Measurements from ENCODE around the gene LRRC3C.
A peak's percentile ranks its signal among the peaks of the same experiment; 100 is the strongest.

LRRC3C gene

DNA sequence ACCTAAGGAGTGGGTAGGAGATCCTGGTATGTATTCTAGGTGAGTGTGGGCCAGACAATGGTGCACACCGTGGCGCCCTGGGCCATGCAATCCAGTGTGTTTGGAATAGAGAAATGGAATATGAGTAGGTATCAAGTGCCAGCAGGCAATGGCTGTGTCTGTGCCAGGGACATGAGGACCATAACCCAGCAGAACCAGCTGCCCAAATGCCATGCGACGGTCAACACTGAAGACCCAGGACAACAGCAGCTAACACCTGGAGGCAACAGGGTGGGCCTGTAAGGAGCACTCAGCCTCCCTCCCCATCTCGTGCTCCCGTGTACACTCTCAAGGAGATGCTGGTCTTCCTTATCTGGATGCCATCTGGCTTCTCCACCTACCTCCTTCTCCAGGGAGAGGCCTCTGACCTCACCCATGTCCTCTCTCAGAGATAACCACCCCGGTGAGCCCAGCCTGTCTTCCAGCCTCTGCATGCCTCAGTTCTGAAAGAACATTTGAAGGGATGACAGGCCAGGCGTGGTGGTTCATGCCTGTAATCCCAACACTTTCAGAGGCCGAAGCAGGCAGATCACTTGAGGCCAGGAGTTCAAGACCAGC, 8.3 kb upstream of the LRRC3C start:
- H3K9ac ChIP-seq (ENCODE audit: low read depth, low read length), result no peak overlapping the region
- H3K9me3 ChIP-seq (ENCODE audit: control insufficient read depth, insufficient read depth, low read length), result no peaks in the 10 kb centered on the region
- H3K4me1 ChIP-seq (ENCODE audit: insufficient read depth, low read length), result no peaks in the 10 kb centered on the region
- H3K36me3 ChIP-seq (ENCODE audit: insufficient read depth, low read length), result peaks cover 11% of the 10 kb centered on the region

DNA sequence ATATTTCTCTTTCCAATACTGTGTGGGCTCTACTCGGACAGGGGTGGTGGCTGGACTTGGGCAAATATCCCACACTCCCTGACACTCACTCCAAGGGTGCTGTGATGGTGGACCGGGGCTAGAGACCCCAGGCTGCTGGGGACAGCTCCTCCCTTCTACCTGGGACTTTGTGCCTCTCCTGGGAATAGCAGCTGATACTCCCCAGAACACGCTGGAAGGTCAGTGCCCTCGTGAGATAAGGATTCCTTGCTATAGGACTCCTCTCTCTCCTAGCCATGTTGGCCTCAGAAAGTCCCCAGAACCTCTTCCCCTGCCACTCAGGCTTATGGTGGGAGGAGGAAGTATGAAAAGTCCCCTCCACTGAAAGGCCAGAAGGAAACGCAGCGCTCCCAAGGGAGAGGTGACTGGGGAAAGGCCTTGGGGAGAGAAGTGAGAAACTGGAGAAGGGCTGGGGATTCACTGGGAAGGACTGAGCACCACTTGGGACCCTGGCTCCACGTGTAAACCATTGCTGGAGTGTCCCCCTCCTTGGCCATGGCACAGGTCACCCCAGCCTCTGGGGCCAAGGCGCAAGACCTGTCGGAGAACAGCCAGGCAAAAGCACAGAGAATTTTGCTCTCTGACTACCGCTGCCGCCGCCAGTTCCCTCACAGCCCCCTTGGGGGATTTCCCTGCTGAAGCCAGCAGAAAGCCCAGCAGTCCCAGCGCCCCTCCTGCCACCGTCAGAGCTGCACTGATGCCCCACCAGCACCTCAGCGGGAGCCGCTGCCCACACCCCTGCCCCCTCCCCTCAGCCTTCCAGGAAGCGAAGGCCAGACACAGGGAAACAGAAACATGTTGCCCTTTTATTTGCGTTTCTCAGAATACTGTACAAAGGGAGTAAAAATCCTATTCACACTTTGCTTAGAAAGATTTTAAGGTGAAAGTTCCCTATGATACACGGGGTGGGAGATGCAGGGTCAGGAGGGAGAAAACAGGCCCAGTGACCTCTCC, 7.0 kb upstream of the LRRC3C start:
- no peaks in the 10 kb centered on the region; the same call in none of the 2 replicates for H3K4me1 ChIP-seq (ENCODE audit: insufficient read depth, low read length)
- no peak overlapping the region for H3K9ac ChIP-seq (ENCODE audit: low read depth, low read length)
- H3K9me3 ChIP-seq (ENCODE audit: control insufficient read depth, insufficient read depth, low read length), result no peaks in the 10 kb centered on the region
- peaks cover 11% of the 10 kb centered on the region for H3K36me3 ChIP-seq (ENCODE audit: insufficient read depth, low read length)

DNA sequence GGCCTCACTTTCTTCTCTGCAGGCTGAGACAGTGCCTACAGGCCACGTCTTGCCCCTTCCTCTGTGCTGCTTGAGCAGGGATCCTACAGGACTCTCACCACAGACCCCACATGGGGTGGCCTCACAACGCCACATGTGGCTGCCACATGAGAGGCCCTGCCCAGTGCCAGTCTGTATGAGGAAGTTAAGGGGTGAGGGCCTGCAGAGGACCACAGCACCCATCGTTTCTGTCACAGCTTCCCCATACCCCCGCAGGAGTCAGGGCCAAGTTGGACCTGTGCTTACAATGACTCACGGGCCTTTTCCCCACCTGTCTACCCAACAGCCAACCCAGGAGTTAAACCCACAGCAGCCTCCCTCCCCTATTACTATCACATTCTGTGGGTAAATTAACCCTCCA, 6.2 kb upstream of the LRRC3C start:
- H3K4me1 ChIP-seq (ENCODE audit: insufficient read depth, low read length), result no peaks in the 10 kb centered on the region; the same call in none of the 2 replicates
- no peak overlapping the region for H3K9ac ChIP-seq (ENCODE audit: low read depth, low read length)
- H3K36me3 ChIP-seq (ENCODE audit: insufficient read depth, low read length), result peaks cover 11% of the 10 kb centered on the region
- no peaks in the 10 kb centered on the region for H3K9me3 ChIP-seq (ENCODE audit: control insufficient read depth, insufficient read depth, low read length)

DNA sequence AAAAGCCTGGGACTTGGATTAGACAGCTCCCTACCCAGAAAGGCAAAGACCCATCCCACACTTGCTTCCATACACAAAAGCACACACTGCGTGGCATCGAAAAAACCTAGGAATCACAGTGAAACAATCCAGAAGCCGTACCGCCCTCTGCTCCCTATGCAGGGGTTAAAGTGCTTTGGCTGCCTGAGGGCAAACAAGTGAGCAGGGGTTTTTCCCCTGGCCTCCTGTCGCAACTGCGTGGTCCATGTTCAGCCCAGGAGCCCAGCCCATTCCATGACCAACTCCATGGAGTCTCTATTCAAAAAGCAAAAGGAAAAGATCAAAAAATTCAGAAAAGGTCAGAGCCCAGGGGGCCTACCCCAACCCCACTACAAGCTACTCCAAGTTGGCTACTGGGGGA, 5.5 kb upstream of the LRRC3C start:
- H3K4me1 ChIP-seq (ENCODE audit: insufficient read depth, low read length), result no peaks in the 10 kb centered on the region; the same call in none of the 2 replicates
- no peak overlapping the region for H3K9ac ChIP-seq (ENCODE audit: low read depth, low read length)
- no peaks in the 10 kb centered on the region for H3K9me3 ChIP-seq (ENCODE audit: control insufficient read depth, insufficient read depth, low read length)
- H3K36me3 ChIP-seq (ENCODE audit: insufficient read depth, low read length), result peaks cover 11% of the 10 kb centered on the region

DNA sequence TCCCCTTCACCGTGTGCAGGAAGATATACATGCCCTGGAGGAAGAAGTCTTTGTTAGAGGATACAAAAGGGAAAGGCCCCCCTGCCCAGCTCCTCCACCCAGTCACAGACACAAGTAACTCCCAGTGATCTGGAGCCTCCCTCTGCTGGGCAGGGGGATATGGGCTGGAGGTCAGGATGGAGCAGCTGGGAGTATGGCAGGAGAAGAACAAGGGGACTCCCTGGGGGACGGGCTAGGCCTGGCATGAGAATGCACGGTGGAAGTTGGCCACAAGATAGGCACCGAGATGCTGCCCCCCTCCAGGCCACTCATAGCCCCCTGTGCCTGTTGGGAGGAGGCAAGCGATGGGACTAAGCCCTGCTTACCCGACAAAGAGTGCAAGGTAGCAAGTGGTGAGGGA, 4.3 kb upstream of the LRRC3C start:
- no peak overlapping the region for H3K9ac ChIP-seq (ENCODE audit: low read depth, low read length)
- H3K4me1 ChIP-seq (ENCODE audit: insufficient read depth, low read length), result no peaks in the 10 kb centered on the region; the same call in none of the 2 replicates
- peaks cover 11% of the 10 kb centered on the region for H3K36me3 ChIP-seq (ENCODE audit: insufficient read depth, low read length)
- no peaks in the 10 kb centered on the region for H3K9me3 ChIP-seq (ENCODE audit: control insufficient read depth, insufficient read depth, low read length)

DNA sequence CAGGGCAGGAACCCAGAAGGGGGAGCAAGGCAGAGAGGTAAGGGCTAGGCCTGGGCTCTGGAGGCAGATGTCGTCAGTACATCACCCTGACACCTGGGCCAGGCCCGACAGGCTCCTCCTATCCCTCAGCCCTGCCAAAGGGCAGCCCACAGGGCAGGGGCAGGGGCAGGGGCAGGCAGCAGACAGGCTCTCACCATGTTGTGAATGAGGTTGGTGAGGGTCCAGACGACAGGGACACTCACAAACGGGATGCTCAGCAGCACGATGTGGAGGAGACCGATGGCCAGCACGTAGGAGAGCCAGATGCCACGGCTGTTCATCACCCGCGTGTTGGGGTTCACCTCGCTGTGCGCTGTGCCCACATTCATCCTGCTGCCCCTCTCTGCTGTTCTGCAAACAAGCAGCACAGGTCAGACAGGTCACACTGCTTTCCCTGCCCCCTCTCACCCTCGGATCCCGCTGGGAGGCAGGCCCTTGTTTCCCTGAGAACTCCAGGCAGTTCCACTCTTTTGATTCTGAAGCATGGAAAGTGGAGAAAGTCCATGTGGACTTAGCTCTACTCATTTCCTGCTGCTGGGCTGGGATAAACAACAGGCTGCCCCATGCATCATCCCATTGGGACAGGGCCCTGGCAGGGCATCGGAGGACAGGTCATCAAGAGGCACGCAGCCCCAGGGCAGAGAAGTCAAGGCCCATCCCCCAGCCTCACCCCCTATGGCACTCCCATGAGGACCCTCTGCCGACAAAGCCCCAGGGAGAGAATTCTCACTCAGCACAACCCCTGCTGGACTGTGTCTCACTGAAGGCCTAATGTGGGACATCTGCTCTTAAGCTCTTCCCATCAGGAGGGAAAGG, 3.5 kb upstream of the LRRC3C start:
- Histone ChIP-seq H3K9me3 (ENCODE audit: control insufficient read depth, insufficient read depth, low read length) (no peaks in the 10 kb centered on the region), H3K36me3 (ENCODE audit: insufficient read depth, low read length) (peaks cover 8% of the 10 kb centered on the region), H3K4me1 (ENCODE audit: insufficient read depth, low read length) (no peaks in the 10 kb centered on the region; the same call in none of the 2 replicates), H3K9ac (ENCODE audit: low read depth, low read length) (no peak overlapping the region)

DNA sequence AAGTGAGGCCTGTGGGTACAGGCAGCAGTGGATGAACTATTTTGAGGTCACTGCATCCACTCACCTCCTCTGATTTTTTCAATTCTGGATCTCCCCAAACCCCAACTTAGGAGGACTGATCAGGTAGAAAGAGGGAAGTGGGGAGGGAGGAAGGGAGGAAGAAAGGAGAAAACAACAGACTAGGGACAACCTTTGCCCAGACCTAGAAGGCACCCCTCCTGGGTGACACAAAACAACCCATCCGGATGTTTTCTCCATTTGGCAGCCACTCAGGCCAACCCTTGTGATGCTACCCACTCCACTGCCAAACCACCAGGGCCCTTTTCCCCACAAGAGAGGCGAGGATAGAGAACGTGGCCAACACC, 2.9 kb upstream of the LRRC3C start:
- Histone ChIP-seq H3K9ac (ENCODE audit: low read depth, low read length) (no peak overlapping the region), H3K4me1 (ENCODE audit: insufficient read depth, low read length) (no peaks in the 10 kb centered on the region; the same call in none of the 2 replicates), H3K36me3 (ENCODE audit: insufficient read depth, low read length) (peaks cover 6% of the 10 kb centered on the region), H3K9me3 (ENCODE audit: control insufficient read depth, insufficient read depth, low read length) (no peaks in the 10 kb centered on the region)

DNA sequence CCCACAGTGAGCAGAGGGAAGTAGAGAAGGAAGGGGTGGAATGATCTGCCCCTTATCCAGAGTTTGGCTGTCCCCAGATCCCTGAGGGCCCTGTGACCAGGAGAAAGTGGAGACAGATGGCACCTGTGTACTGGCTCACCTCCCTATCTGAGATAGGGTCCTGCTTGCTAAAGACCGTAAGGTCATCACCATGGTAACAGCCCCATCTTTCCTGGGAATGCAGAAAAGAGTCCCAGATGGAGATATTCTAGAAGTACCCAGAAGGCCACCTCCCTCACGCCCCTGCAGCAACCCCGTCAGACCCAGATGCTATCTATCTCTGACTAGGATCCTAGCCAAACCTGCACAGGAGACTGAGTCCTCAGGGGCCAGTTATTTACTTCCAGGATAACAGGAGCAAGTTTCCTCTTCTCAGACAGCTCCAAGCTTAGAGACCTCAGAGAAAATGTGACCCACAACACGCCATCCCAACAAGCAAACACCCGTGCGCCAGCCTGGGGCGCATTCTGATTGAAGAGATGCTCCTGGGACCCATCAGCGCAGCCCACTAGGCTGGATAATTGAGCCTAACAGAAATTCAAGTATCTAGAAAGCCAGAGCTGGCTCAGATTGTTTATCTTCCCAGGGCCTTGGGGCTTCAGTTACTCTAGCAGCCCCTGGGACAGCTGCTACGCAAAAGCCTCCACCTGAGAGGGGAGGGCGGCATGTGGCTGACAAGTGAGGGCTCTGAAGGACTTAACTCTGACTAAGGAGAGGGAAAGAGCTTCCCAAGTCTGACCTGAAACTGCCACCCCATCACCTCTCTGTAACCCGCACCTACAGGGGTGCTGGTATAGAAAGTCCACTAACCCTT, 2.0 kb upstream of the LRRC3C start:
- peaks cover 6% of the 10 kb centered on the region for H3K36me3 ChIP-seq (ENCODE audit: insufficient read depth, low read length)
- H3K9ac ChIP-seq (ENCODE audit: low read depth, low read length), result no peak overlapping the region
- no peaks in the 10 kb centered on the region for H3K9me3 ChIP-seq (ENCODE audit: control insufficient read depth, insufficient read depth, low read length)
- no peaks in the 10 kb centered on the region; the same call in none of the 2 replicates for H3K4me1 ChIP-seq (ENCODE audit: insufficient read depth, low read length)

DNA sequence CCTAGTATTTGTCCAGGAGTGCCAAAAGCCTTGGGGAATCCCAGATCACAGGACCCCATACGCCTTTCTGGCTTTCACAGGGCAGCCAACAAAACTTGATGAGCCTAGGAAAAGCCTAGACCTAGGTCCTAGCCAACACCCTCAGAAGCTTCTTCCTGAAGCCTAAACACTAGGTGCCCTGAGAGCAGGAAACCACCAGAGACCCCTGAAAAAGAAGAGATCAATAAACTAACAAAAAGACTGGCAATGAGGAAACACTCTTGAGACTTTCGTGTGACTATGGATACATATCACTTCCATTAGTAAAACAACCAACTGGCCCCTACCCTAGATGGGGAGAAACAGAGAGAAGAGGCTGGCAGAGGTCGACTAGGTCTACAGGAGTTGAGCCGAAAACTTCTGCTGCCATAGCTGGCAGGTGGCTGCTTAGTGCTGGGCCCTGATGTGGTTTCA, 1.4 kb upstream of the LRRC3C start:
- no peaks in the 10 kb centered on the region; the same call in none of the 2 replicates for H3K4me1 ChIP-seq (ENCODE audit: insufficient read depth, low read length)
- peaks cover 6% of the 10 kb centered on the region for H3K36me3 ChIP-seq (ENCODE audit: insufficient read depth, low read length)
- no peaks in the 10 kb centered on the region for H3K9me3 ChIP-seq (ENCODE audit: control insufficient read depth, insufficient read depth, low read length)
- peak overlapping the region; percentile 74; the same call in 1 of the 2 replicates for H3K9ac ChIP-seq (ENCODE audit: low read depth, low read length)

DNA sequence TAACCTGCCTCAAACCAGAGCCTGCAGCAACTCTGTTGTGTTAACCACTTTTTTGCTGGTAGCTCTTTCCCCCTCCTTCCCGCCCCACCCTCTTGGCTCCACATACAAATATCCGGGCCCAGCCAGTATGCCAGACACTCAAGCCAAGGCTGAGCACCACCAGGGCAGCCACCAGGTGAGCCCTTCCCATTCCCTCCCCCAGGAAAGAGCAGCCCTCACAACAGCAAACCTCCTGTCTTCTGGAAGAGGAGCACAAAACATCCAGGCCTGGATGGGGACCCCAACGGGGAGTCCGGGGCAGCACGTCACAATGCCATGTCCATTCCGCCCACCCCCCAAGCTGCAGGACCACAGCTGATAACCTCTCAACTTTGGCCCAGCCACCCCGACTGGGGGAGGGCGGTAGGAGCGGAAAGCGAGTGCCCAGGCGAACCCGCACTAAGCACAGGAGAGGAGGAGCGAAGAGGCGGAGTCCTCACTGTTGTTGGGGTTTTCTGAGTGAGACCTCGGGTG, 888 bp upstream of the LRRC3C start:
- peaks cover 6% of the 10 kb centered on the region for H3K36me3 ChIP-seq (ENCODE audit: insufficient read depth, low read length)
- H3K9me3 ChIP-seq (ENCODE audit: control insufficient read depth, insufficient read depth, low read length), result no peaks in the 10 kb centered on the region
- H3K9ac ChIP-seq (ENCODE audit: low read depth, low read length), result peak overlapping the region; percentile 74; the same call in 1 of the 2 replicates
- no peaks in the 10 kb centered on the region; the same call in none of the 2 replicates for H3K4me1 ChIP-seq (ENCODE audit: insufficient read depth, low read length)

DNA sequence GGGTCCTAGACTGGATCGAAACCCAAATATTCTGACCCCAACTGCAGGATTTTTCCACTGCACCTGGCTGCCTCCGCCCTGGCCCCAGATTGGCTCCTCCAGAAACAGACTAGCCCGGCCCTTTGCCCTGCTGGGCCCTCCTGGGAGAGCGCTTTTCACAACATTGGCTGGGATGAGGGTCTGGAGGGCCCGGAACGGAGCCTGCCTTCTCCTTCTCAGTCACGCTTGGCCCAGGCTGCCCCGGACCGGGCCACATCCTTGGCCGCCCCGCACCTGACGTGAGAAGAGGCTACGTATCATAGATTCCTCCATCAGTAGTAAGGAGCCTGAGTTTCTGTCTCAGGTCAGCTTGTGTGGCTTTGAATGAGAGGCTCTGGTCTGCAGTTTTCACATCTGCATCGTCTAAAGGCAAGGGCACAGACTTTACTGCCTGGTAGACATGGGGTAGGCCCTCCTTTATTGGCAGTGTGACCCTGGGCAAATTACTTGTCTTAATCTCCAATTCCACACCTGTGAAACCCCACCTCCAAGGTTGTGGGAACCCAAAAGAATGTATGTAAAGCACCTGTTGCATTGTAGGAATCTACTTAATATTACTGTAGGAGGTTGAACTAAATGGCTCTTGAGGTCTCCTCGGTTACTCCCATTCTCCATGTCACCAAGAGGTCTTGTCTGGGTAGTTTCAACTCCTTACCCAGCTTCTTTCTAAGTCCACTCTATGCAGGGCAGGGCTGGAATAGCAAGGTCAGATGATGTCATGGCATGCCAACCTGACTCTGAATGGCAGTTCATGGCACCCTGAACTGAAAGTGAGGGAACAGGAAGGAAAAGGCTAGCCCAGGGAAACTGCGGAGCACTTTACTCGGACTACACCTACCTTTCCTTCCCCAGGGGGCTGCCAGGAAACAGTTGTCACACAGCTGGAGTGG, 661 bp downstream of the LRRC3C start:
- Histone ChIP-seq H3K4me1 (ENCODE audit: insufficient read depth, low read length) (no peaks in the 10 kb centered on the region; the same call in none of the 2 replicates), H3K9ac (ENCODE audit: low read depth, low read length) (peak overlapping the region; percentile 74), H3K36me3 (ENCODE audit: insufficient read depth, low read length) (peaks cover 3% of the 10 kb centered on the region; the same call in 1 of the 2 replicates), H3K9me3 (ENCODE audit: control insufficient read depth, insufficient read depth, low read length) (no peaks in the 10 kb centered on the region)

DNA sequence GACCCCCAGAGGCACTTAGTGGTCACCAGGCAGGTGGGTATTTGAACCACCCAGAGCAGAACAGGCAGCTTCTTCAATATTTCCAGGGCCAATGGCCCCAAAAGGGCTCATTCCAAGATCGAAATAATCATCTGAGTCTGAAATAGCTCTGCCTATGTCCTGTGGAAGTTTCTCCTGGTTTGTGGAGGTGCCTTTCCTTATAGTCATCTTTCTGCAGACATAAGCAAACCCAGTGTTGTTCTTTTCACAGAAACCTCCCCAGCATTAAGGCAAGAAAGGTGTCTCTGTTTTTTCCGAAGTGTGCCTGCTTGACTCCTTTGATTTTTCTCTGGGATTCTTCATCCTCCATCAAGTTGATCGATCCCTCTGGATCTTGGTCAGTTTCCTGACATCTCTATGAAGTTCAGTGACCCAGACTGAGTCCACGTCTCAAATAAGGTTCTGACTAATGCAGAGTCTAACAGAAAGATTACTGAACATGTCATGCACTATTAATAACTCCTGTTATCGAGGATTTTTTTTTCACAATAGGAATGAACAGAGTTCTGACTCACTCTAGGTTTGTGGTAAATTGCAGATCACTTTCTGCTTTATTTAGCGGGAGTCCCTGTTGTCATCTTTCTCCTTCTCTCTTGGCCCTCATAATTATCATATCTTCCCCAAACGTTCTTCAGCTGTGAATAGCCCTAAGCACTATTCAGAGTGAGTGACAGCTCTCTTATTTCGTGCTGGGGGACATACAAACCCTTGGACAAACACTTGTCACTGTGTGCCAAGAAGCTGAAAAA, 1.5 kb downstream of the LRRC3C start:
- Histone ChIP-seq H3K9me3 (ENCODE audit: control insufficient read depth, insufficient read depth, low read length) (no peaks in the 10 kb centered on the region), H3K36me3 (ENCODE audit: insufficient read depth, low read length) (no peaks in the 10 kb centered on the region), H3K4me1 (ENCODE audit: insufficient read depth, low read length) (peaks cover under 1% of the 10 kb centered on the region), H3K9ac (ENCODE audit: low read depth, low read length) (no peak overlapping the region)

Data from ES-I3 (cell line).